ENCODE measurements around the gene NPEPPS.

NPEPPS gene

DNA sequence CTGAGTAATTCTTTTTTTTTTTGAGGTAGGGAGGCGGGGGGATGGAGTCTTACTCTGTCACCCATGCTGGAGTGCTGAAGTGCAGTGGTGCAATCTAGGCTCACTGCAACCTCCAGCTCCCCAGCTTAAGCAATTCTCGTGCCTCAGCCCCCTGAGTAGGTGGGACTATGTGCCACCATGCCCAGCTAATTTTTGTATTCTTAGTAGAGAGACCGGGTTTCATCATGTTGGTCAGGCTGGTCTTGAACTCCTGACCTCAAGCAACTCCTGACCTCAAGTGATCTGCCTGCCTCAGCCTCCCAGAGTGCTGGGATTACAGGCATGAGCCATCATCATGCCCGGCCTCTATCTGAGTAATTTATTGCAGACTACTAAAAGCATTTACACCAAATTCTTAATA is 138.2 kb downstream of the NPEPPS start:
- no peak for DNase-seq (ENCODE audit: low spot score)

DNA sequence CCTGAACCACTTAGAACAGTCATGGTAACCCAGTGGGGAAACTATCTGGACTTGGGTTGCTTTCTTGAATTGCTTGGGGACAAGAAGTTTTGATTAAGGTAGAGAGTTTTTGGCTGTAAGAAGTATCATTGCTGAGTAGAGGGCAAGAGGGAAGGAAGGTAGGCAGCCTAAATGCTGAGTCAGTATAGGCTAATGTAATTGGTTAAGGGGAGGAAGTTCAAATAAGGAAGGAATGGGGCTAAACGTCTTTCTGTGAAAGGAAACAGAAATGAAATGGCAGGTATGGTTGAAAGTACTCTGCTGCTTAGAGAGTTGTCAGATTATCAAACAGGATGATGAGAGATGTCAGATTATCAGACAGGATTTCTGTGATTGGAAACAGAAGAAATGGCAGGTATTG is 139.2 kb downstream of the NPEPPS start:
- DNase-seq (ENCODE audit: low spot score): no peak
